H1 (cell line): ENCODE measurements around the gene PCDHGA2. TPM values are rescaled to one million over a fixed set of nuclear protein-coding genes. Genes with fewer than 3 reads are reported as not detected.

Experiments
- CTCF ChIA-PET: fragments of 300-600 bp; sonication (Branson Sonifier 250); formaldehyde crosslinking; loops from one replicate; lab custom pipeline; 2021; ENCODE audit not compliant: partially characterized antibody; lab: Charles Lee
- POLR2A ChIA-PET: fragments of 300-600 bp; sonication (Branson Sonifier 250); formaldehyde crosslinking; loops from one replicate; lab custom pipeline; 2021; ENCODE audit warnings: inconsistent platforms; ENCODE audit not compliant: partially characterized antibody; lab: Charles Lee
- DNase-seq, 2 experiments: peaks; one replicate each; pipeline versions ENCODE4 v3.0.0 to v3.0.0-alpha.2; 2010 to 2022; ENCODE audit warnings: low spot score in 2 of 2, low read depth in 1 of 2, mixed read lengths in 1 of 2
- FAIRE-seq: peaks from 2 replicates; lab custom pipeline; 2011; peaks lifted over from hg19 to GRCh38; lab: Jason Lieb, UNC
- H2AFZ ChIP-seq: 2 replicates; pipeline ENCODE4 v1.8.1; 2012; ENCODE audit warnings: low read length, inconsistent platforms
- H2AK5ac ChIP-seq: 2 replicates; pipeline ENCODE4 v1.6.1; 2013; ENCODE audit warnings: low read depth, low read length
- H2BK120ac ChIP-seq: replicated peaks from 2 replicates; pipeline ENCODE3; 2013; ENCODE audit warnings: low read depth, low read length, inconsistent platforms
- H2BK12ac ChIP-seq: 2 replicates; pipeline ENCODE4 v1.6.1; 2013; ENCODE audit warnings: low read depth, low read length
- H2BK15ac ChIP-seq: 2 replicates; pipeline ENCODE4 v1.6.1; 2013; ENCODE audit warnings: low read length
- H2BK20ac ChIP-seq: 2 replicates; pipeline ENCODE4 v1.6.1; 2013; ENCODE audit warnings: low read length
- H2BK5ac ChIP-seq: 2 replicates; pipeline ENCODE4 v1.6.1; 2013; ENCODE audit warnings: low read depth, low read length
- H3K14ac ChIP-seq: 2 replicates; pipeline ENCODE4 v1.6.1; 2013; ENCODE audit warnings: inconsistent platforms; ENCODE audit not compliant: insufficient read length
- H3K18ac ChIP-seq: 2 replicates; pipeline ENCODE4 v1.6.1; 2013; ENCODE audit warnings: low read length; ENCODE audit errors: extremely low read depth
- H3K23ac ChIP-seq: 2 replicates; pipeline ENCODE4 v1.6.1; 2013; ENCODE audit warnings: inconsistent platforms; ENCODE audit not compliant: insufficient read length
- H3K23me2 ChIP-seq: 2 replicates; pipeline ENCODE4 v1.6.1; 2013; ENCODE audit warnings: low read depth, low read length
- H3K27ac ChIP-seq: 2 replicates; pipeline ENCODE4 v1.6.1; 2011; ENCODE audit warnings: low read depth, low read length, inconsistent platforms
- H3K27me3 ChIP-seq, 4 experiments: replicated peaks in 1 of 4; 1 replicate in 1 of 4; 2 replicates in 3 of 4; pipeline versions ENCODE4 v1.6.1 to v1.8.1; 2011 to 2013; ENCODE audit warnings: low read length in 3 of 4, mild to moderate bottlenecking in 3 of 4, inconsistent platforms in 2 of 4, mixed read lengths in 2 of 4, moderate library complexity in 1 of 4; ENCODE audit not compliant: control insufficient read depth in 3 of 4, insufficient read depth in 3 of 4; ENCODE audit errors: extremely low read depth in 1 of 4
- H3K36me3 ChIP-seq, 4 experiments: 2 replicates each; pipeline versions ENCODE4 v1.6.1 to v1.8.1; 2011 to 2013; ENCODE audit warnings: mild to moderate bottlenecking in 4 of 4, low read length in 3 of 4, moderate library complexity in 2 of 4, control low read depth in 1 of 4, inconsistent platforms in 1 of 4; ENCODE audit not compliant: insufficient read depth in 4 of 4, control insufficient read depth in 2 of 4
- H3K4ac ChIP-seq: replicated peaks from 2 replicates; pipeline ENCODE3; 2013; ENCODE audit warnings: low read length, low read depth, mixed read lengths, inconsistent platforms; ENCODE audit not compliant: insufficient read length
- H3K4me1 ChIP-seq, 4 experiments: replicated peaks in 1 of 4; 1 replicate in 1 of 4; 2 replicates in 3 of 4; pipeline versions ENCODE4 v1.6.1 to v1.8.1; 2011 to 2013; ENCODE audit warnings: low read length in 3 of 4, inconsistent platforms in 2 of 4, mixed read lengths in 1 of 4; ENCODE audit not compliant: insufficient read depth in 4 of 4, control insufficient read depth in 3 of 4
- H3K4me2 ChIP-seq, 2 experiments: 2 replicates each; pipeline versions ENCODE4 v1.6.1 to v1.8.1; 2011 to 2013; ENCODE audit warnings: low read depth in 2 of 2, low read length in 2 of 2, control low read depth in 1 of 2, inconsistent platforms in 1 of 2, mild to moderate bottlenecking in 1 of 2; ENCODE audit not compliant: insufficient read depth in 1 of 2
- H3K4me3 ChIP-seq, 4 experiments: fragments of 200-600, 300-600 bp in 1 of 4; sonication (generic), shearing (Covaris generic), sonication (Bioruptor Twin) in 1 of 4; 2 replicates each; pipeline versions ENCODE4 v1.5.1 to v1.8.1; 2011 to 2016; ENCODE audit warnings: low read length in 4 of 4, low read depth in 3 of 4, control low read depth in 2 of 4, inconsistent platforms in 2 of 4, mild to moderate bottlenecking in 2 of 4, mixed read lengths in 1 of 4, moderate library complexity in 1 of 4; ENCODE audit not compliant: insufficient read depth in 2 of 4; ENCODE audit errors: extremely low read depth in 1 of 4
- H3K56ac ChIP-seq: replicated peaks from 2 replicates; pipeline ENCODE3; 2013; ENCODE audit warnings: low read depth, mild to moderate bottlenecking, mixed read lengths, low read length, inconsistent platforms; ENCODE audit not compliant: insufficient read length
- H3K79me1 ChIP-seq: 2 replicates; pipeline ENCODE4 v1.6.1; 2013; ENCODE audit warnings: low read depth, low read length, control low read depth
- H3K79me2 ChIP-seq, 2 experiments: 2 replicates each; pipeline versions ENCODE4 v1.6.1 to v1.8.1; 2012 to 2013; ENCODE audit warnings: low read length in 2 of 2, mild to moderate bottlenecking in 2 of 2, inconsistent platforms in 1 of 2; ENCODE audit not compliant: insufficient read depth in 2 of 2, control insufficient read depth in 1 of 2
- H3K9ac ChIP-seq, 4 experiments: replicated peaks in 1 of 4; 1 replicate in 1 of 4; 2 replicates in 3 of 4; pipeline versions ENCODE4 v1.6.1 to v1.8.1; 2011 to 2013; ENCODE audit warnings: low read depth in 3 of 4, low read length in 3 of 4, control low read depth in 2 of 4, mild to moderate bottlenecking in 2 of 4, moderate library complexity in 2 of 4, inconsistent platforms in 1 of 4; ENCODE audit errors: extremely low read depth in 1 of 4
- H3K9me3 ChIP-seq, 2 experiments: 2 replicates each; pipeline versions ENCODE4 v1.6.1 to v1.8.1; 2012 to 2013; ENCODE audit warnings: mild to moderate bottlenecking in 2 of 2, moderate library complexity in 2 of 2, control low read depth in 1 of 2, inconsistent platforms in 1 of 2, low read depth in 1 of 2, low read length in 1 of 2, mixed read lengths in 1 of 2; ENCODE audit not compliant: insufficient read depth in 2 of 2
- H4K20me1 ChIP-seq, 2 experiments: replicated peaks in 1 of 2; 2 replicates each; pipeline versions ENCODE3 to v1.8.1; 2011 to 2013; ENCODE audit warnings: inconsistent platforms in 2 of 2, low read length in 2 of 2, mild to moderate bottlenecking in 1 of 2; ENCODE audit not compliant: insufficient read depth in 2 of 2, control insufficient read depth in 1 of 2
- H4K5ac ChIP-seq: 2 replicates; pipeline ENCODE4 v1.6.1; 2013; ENCODE audit warnings: low read length, low read depth, mixed read lengths, inconsistent platforms; ENCODE audit not compliant: insufficient read length
- H4K8ac ChIP-seq: 2 replicates; pipeline ENCODE4 v1.8.0; 2013; ENCODE audit warnings: mild to moderate bottlenecking, moderate library complexity, low read length, inconsistent platforms; ENCODE audit not compliant: insufficient read depth; ENCODE audit errors: extremely low read depth
- H4K91ac ChIP-seq: replicated peaks from 2 replicates; pipeline ENCODE3; 2013; ENCODE audit warnings: low read length, mixed read lengths, inconsistent platforms; ENCODE audit not compliant: insufficient read length
- SRF ChIP-seq: IDR thresholded peaks from 2 replicates; pipeline ENCODE4 v1.6.1; 2011; ENCODE audit warnings: mild to moderate bottlenecking, low read depth, low read length, moderate library complexity
- WGBS, 2 experiments: shearing (Covaris generic) in 1 of 2; methylation state at CpG; one replicate each; pipeline versions ENCODE4 v1.1.6 to v1.1.7; 2013 to 2015; ENCODE audit warnings: low lambda C conversion rate in 2 of 2, mixed read lengths in 2 of 2, inconsistent platforms in 1 of 2, low coverage in 1 of 2, missing lambda C conversion rate in 1 of 2; ENCODE audit not compliant: insufficient replicate concordance in 2 of 2, insufficient coverage in 1 of 2, insufficient read length in 1 of 2; ENCODE audit errors: extremely low coverage in 1 of 2, missing lambda C conversion rate in 1 of 2; 5-methylcytosine and 5-hydroxymethylcytosine counted together
- polyA plus RNA-seq, 7 experiments: library from polyadenylated mRNA; depleted of rRNA in 3 of 7; stranded (reverse) in 5 of 7; unstranded in 2 of 7; fragments of >200 nt in 5 of 7; fragments of 200-250 nt in 2 of 7; gene quantifications; 1 replicate in 5 of 7; 2 replicates in 1 of 7; 4 replicates in 1 of 7; pipeline versions ENCODE4 v1.2.1 to v1.2.3, GENCODE V29; 2011 to 2013; ENCODE audit warnings: missing spikeins in 2 of 7, mixed read lengths in 2 of 7
- total RNA-seq: library from RNA; stranded (reverse); fragmentation: NEBNext Ultra II Directional; extraction: Animal tissue kit (Norgen Biotek cat#: 25700); gene quantifications from 2 replicates; pipeline ENCODE4 v1.2.1, GENCODE V29; 2021

Gene PCDHGA2
- total and polyA plus RNA-seq, 2 of the 8 experiments (the other 6 are each of a cell fraction or from before 2014, with no cell fraction given) = 0.32 to 0.39 TPM

GRCh38 chr5:141303756-141304155, 34.8 kb upstream of the PCDHGA2 start, which contains the start of gene SLC25A2:
Gene SLC25A2 (minus strand): TSS chr5:141304049. CDS start chr5:141303865, 184 bp downstream.
- WGBS, 2 experiments = 92% methylated on average over 33 of the region's 36 CpGs; no CpG with 5 or more reads in 1 of the 2 experiments
- no peaks in the 10 kb centered on the region for H3K4me1 ChIP-seq
- ChIA-PET POLR2A (no interaction called here), CTCF (no interaction called here)
- no peaks in the 10 kb centered on the region for H3K36me3 ChIP-seq
- peak within 1 kb of the TSS; percentile 51; the same call in 1 of the 2 replicates for H4K8ac ChIP-seq
- no peaks in the 10 kb centered on the region for H3K79me2 ChIP-seq
- H4K20me1 ChIP-seq = no peaks in the 10 kb centered on the region
- H2BK15ac ChIP-seq = no peak within 1 kb of the TSS
- H3K4ac ChIP-seq = no peak within 1 kb of the TSS
- H2AFZ ChIP-seq = no peak within 1 kb of the TSS
- DNase-seq = no peak
- H3K4me3 ChIP-seq = no peak within 1 kb of the TSS
- no peak within 1 kb of the TSS for H2AK5ac ChIP-seq
- no peaks in the 10 kb centered on the region for H3K27me3 ChIP-seq
- H3K9me3 ChIP-seq = peaks cover 0 to 17% of the 10 kb centered on the region in 2 experiments; a peak in 2 of 4 replicates
- no peak within 1 kb of the TSS for H2BK5ac ChIP-seq
- H3K9ac ChIP-seq = no peak within 1 kb of the TSS
- no peak within 1 kb of the TSS for H3K23ac ChIP-seq
- no peak within 1 kb of the TSS for H2BK20ac ChIP-seq
- no peak for TF ChIP-seq SRF
- H3K18ac ChIP-seq = no peak within 1 kb of the TSS
- H3K27ac ChIP-seq = no peak within 1 kb of the TSS
- H2BK12ac ChIP-seq = no peak within 1 kb of the TSS
- H3K14ac ChIP-seq = no peak within 1 kb of the TSS
- no peak within 1 kb of the TSS for H3K56ac ChIP-seq
- no peak within 1 kb of the TSS for H2BK120ac ChIP-seq
- H3K23me2 ChIP-seq = no peaks in the 10 kb centered on the region
- no peak within 1 kb of the TSS for H4K5ac ChIP-seq
- no peak for FAIRE-seq
- H4K91ac ChIP-seq = no peak within 1 kb of the TSS
- H3K79me1 ChIP-seq = no peaks in the 10 kb centered on the region
- no peak within 1 kb of the TSS for H3K4me2 ChIP-seq
